Ureter (tissue), 1 donor: ENCODE data around the gene FOXL3. TPM values are rescaled to one million over a fixed set of nuclear protein-coding genes. Genes with fewer than 3 reads are reported as not detected.
"Not testable (repeated sequence)": the region's sequence is repeated elsewhere in the genome, so short reads cannot be mapped to it uniquely, and the experiment has no call there.

Source experiments
- DNase-seq: peaks from one replicate; pipeline ENCODE4 v3.0.0-alpha.2; 2020; ENCODE audit warnings: low spot score
- total RNA-seq: library from RNA; stranded (reverse); gene quantifications from one replicate; pipeline ENCODE4 v1.2.4, GENCODE V29; 2023
- donor health status: DM: yes; HTN: yes; CAD: no.

The FOXL3 gene
- not detected for total RNA-seq

- DNase-seq = no peak
Measured at GRCh38 chr7:289756-290553, at the start of gene FOXL3. TSS of gene FOXL3 (plus strand) at chr7:290170. CDS start at chr7:290170, 0 bp downstream.

GRCh38 chr7:240887-241421, 49.0 kb upstream of the FOXL3 start:
- no peak for DNase-seq

- DNase-seq = no peak
Measured at GRCh38 chr7:241513-241912, 48.5 kb upstream of the FOXL3 start.

- DNase-seq = not testable (repeated sequence)
Measured at GRCh38 chr7:242826-243579, 47.0 kb upstream of the FOXL3 start.

- not testable (repeated sequence) for DNase-seq
Measured at GRCh38 chr7:243580-243978, 46.4 kb upstream of the FOXL3 start.

- no peak for DNase-seq
Measured at GRCh38 chr7:244974-245373, 45.0 kb upstream of the FOXL3 start.

GRCh38 chr7:245574-246295, 44.2 kb upstream of the FOXL3 start:
- DNase-seq = no peak

GRCh38 chr7:246451-246850, 43.5 kb upstream of the FOXL3 start:
- DNase-seq = no peak

- no peak for DNase-seq
Measured at GRCh38 chr7:247181-247580, 42.8 kb upstream of the FOXL3 start.

- DNase-seq = no peak
Measured at GRCh38 chr7:247636-248035, 42.3 kb upstream of the FOXL3 start.

- DNase-seq = no peak
Measured at GRCh38 chr7:248732-249435, 41.1 kb upstream of the FOXL3 start.

GRCh38 chr7:249989-250388, 40.0 kb upstream of the FOXL3 start:
- no peak for DNase-seq

GRCh38 chr7:250523-250922, 39.4 kb upstream of the FOXL3 start:
- no peak for DNase-seq

GRCh38 chr7:251005-251404, 39.0 kb upstream of the FOXL3 start:
- DNase-seq = no peak

- DNase-seq = no peak
Measured at GRCh38 chr7:251446-252175, 38.4 kb upstream of the FOXL3 start.

- no peak for DNase-seq
Measured at GRCh38 chr7:252216-252965, 37.6 kb upstream of the FOXL3 start.

GRCh38 chr7:252981-253380, 37.0 kb upstream of the FOXL3 start:
- no peak for DNase-seq

- DNase-seq = no peak
Measured at GRCh38 chr7:253581-254336, 36.2 kb upstream of the FOXL3 start.

- DNase-seq = no peak
Measured at GRCh38 chr7:254337-255037, 35.5 kb upstream of the FOXL3 start.
